PFSK-1 (cell line): ENCODE measurements around the gene KCNJ6.

Experiments used
- FOXP2 ChIP-seq: optimal IDR thresholded peaks from 2 replicates; pipeline ENCODE3; 2011; ENCODE audit warnings: borderline replicate concordance, control low read depth, inconsistent platforms; ENCODE audit not compliant: insufficient read depth; ENCODE audit errors: extremely low read length, extremely low read depth
- POLR2AphosphoS5 ChIP-seq: IDR thresholded peaks from 2 replicates; pipeline ENCODE4 v1.6.1; 2012; ENCODE audit warnings: low read depth, mild to moderate bottlenecking, control low read depth, low read length, moderate library complexity
- SIN3A ChIP-seq: IDR thresholded peaks from 2 replicates; pipeline ENCODE4 v1.6.1; 2012; ENCODE audit warnings: mild to moderate bottlenecking, low read length, moderate library complexity, borderline replicate concordance; ENCODE audit not compliant: insufficient read depth
- TAF1 ChIP-seq: IDR thresholded peaks from 2 replicates; pipeline ENCODE4 v1.6.1; 2012; ENCODE audit warnings: low read length, control low read depth, borderline replicate concordance; ENCODE audit not compliant: insufficient read depth
- TF ChIP-seq, protein P1 (sequence below), 2 experiments: IDR thresholded peaks; 2 replicates each; pipeline versions ENCODE4 v1.6.1 to v1.8.0; 2011 to 2012; ENCODE audit warnings: low read depth in 2 of 2, low read length in 2 of 2, control low read depth in 1 of 2, inconsistent platforms in 1 of 2, mild to moderate bottlenecking in 1 of 2, moderate library complexity in 1 of 2; ENCODE audit not compliant: insufficient read depth in 1 of 2

The KCNJ6 gene

DNA sequence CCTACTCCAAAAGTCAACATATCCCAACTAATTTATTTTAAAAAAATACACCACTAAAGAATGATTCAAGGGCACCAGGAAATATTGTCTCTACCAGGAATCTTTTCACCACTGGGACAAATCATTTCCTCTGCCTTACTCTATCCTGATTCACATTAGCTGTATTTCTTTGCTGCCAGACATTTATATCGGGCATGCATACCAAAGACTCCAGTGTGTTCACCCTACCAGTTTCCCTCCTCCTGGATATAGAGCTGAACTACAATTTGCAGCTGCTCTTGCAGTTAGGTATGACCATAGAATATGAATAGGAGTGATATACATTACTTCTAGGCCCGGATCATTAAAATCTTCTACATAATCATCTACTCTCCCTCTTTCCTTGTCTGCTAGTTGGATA lies 7.6 kb downstream of the KCNJ6 start:
- TF ChIP-seq, protein P1, sequence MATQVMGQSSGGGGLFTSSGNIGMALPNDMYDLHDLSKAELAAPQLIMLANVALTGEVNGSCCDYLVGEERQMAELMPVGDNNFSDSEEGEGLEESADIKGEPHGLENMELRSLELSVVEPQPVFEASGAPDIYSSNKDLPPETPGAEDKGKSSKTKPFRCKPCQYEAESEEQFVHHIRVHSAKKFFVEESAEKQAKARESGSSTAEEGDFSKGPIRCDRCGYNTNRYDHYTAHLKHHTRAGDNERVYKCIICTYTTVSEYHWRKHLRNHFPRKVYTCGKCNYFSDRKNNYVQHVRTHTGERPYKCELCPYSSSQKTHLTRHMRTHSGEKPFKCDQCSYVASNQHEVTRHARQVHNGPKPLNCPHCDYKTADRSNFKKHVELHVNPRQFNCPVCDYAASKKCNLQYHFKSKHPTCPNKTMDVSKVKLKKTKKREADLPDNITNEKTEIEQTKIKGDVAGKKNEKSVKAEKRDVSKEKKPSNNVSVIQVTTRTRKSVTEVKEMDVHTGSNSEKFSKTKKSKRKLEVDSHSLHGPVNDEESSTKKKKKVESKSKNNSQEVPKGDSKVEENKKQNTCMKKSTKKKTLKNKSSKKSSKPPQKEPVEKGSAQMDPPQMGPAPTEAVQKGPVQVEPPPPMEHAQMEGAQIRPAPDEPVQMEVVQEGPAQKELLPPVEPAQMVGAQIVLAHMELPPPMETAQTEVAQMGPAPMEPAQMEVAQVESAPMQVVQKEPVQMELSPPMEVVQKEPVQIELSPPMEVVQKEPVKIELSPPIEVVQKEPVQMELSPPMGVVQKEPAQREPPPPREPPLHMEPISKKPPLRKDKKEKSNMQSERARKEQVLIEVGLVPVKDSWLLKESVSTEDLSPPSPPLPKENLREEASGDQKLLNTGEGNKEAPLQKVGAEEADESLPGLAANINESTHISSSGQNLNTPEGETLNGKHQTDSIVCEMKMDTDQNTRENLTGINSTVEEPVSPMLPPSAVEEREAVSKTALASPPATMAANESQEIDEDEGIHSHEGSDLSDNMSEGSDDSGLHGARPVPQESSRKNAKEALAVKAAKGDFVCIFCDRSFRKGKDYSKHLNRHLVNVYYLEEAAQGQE (IDR thresholded peaks at IDR 0.05; ENCODE audit: insufficient read depth in 1 of 2, low read depth in 2 of 2, low read length in 2 of 2): no peak
- TF ChIP-seq POLR2AphosphoS5 (no peak), SIN3A (no peak), TAF1 (no peak), FOXP2 (no peak)

DNA sequence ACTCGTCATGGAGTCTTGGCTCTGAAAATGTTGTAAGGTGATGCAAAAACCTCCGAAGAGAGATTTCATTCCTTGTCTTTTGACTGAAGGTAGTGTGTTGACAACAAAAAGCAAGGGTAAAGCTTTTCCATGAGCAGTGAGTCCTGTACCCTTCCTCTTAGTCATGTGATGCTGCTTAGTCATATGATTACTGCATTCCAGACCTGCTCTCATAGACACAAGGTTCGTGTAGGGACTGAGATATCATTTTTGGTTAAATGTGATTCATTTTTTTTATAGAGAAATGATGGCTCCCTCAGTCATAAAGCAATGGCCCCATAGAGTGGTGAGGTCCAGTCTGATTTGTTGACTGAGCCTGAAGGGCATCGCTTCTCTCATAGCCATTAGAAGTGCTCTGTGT lies 9.2 kb downstream of the KCNJ6 start:
- TF ChIP-seq, protein P1 (IDR thresholded peaks at IDR 0.05; ENCODE audit: insufficient read depth in 1 of 2, low read depth in 2 of 2, low read length in 2 of 2): no peak
- TF ChIP-seq POLR2AphosphoS5: no peak
- TF ChIP-seq TAF1: no peak
- TF ChIP-seq FOXP2: no peak
- TF ChIP-seq SIN3A: no peak

DNA sequence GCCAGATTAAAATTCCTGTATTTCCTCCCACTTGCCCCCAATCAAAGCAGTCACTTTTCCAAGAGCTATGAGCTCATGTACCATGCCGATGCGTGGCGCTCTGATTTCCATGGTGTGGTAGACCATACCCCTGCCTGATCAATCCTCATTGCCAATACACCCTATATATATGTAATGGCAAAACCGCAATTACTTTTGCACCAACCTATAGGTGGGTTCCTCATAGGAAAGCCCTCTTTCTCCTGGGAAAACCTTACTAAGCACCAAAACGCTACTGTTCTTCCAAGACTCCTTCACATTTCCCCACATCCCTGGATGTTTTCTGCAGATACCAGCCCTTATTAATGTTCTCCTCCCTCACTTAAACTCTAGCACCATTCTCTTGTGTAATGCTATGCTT lies 11.0 kb downstream of the KCNJ6 start:
- TF ChIP-seq, protein P1 (IDR thresholded peaks at IDR 0.05; ENCODE audit: insufficient read depth in 1 of 2, low read depth in 2 of 2, low read length in 2 of 2): no peak
- TF ChIP-seq TAF1: no peak

DNA sequence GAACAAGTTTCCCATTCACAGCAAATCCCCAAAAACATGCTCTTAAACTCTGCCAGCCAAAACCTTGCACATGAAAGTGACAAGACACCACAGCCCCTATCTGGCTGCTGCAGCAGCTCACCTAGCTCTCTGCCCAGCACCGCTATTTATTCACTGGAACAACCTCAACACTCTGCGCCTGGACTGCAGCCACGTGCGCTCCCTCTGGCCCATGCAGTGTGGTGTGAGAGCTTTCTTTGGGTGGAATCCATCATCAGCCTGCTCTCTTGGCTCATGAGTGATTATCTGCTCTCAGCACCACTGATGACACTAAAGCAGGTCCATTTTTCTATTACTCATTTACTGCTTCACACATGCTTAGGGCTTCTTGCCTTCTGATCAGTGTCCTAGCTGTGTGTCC lies 11.4 kb downstream of the KCNJ6 start:
- TF ChIP-seq TAF1 (no peak), FOXP2 (no peak), SIN3A (no peak)

DNA sequence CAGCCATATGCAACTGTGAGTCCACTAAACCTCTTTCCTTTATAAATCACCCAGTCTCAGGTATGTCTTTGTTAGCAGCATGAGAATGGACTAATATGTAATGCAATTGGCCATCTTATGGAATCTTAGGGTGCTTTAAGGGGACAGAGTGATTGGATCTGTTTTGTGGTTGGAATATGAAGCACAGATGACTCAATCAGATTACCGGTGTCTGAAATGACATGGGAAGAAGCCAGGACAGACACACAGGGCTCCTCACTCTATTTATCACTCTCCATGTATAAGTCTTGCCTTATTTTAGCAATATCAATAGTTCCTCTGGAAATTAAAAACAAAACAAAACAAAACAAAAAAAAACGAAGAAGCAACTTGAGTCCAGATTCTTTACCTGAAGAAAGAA lies 12.9 kb downstream of the KCNJ6 start:
- no peak for TF ChIP-seq FOXP2
- no peak for TF ChIP-seq SIN3A
- no peak for TF ChIP-seq TAF1
- TF ChIP-seq POLR2AphosphoS5: no peak
- TF ChIP-seq, protein P1 (IDR thresholded peaks at IDR 0.05; ENCODE audit: insufficient read depth in 1 of 2, low read depth in 2 of 2, low read length in 2 of 2): no peak
